Ishikawa (cell line): Measurements from ENCODE around the gene ZNF319.

Source experiments
- CEBPB ChIP-seq: IDR thresholded peaks from 2 replicates; pipeline ENCODE4 v1.6.1; 2012
- CREB1 ChIP-seq: IDR thresholded peaks from 2 replicates; pipeline ENCODE4 v1.6.1; 2012; ENCODE audit warnings: low read depth
- EGR1 ChIP-seq: IDR thresholded peaks from 2 replicates; pipeline ENCODE4 v1.6.1; 2012
- EP300 ChIP-seq: IDR thresholded peaks from 2 replicates; pipeline ENCODE4 v1.6.1; 2012; ENCODE audit warnings: borderline replicate concordance
- FOXM1 ChIP-seq: IDR thresholded peaks from 2 replicates; pipeline ENCODE4 v1.6.1; 2012; ENCODE audit warnings: low read depth, borderline replicate concordance
- MAX ChIP-seq: IDR thresholded peaks from 2 replicates; pipeline ENCODE4 v1.6.1; 2012
- NFIC ChIP-seq: IDR thresholded peaks from 2 replicates; pipeline ENCODE4 v1.6.1; 2012
- RAD21 ChIP-seq: IDR thresholded peaks from 2 replicates; pipeline ENCODE4 v1.6.1; 2012; ENCODE audit warnings: low read depth
- REST ChIP-seq: IDR thresholded peaks from 2 replicates; pipeline ENCODE4 v1.6.1; 2012; ENCODE audit warnings: low read depth, mild to moderate bottlenecking
- TAF1 ChIP-seq: IDR thresholded peaks from 2 replicates; pipeline ENCODE4 v1.6.1; 2012; ENCODE audit warnings: low read depth, mild to moderate bottlenecking
- TCF12 ChIP-seq: IDR thresholded peaks from 2 replicates; pipeline ENCODE4 v1.6.1; 2012; ENCODE audit warnings: low read depth
- TEAD4 ChIP-seq: IDR thresholded peaks from 2 replicates; pipeline ENCODE4 v1.6.1; 2012
- USF1 ChIP-seq: IDR thresholded peaks from 2 replicates; pipeline ENCODE4 v1.6.1; 2012
- YY1 ChIP-seq: IDR thresholded peaks from 2 replicates; pipeline ENCODE4 v1.6.1; 2012; ENCODE audit warnings: low read depth
- ZBTB7A ChIP-seq: IDR thresholded peaks from 2 replicates; pipeline ENCODE4 v1.6.1; 2012; ENCODE audit warnings: low read depth

ZNF319 gene

DNA sequence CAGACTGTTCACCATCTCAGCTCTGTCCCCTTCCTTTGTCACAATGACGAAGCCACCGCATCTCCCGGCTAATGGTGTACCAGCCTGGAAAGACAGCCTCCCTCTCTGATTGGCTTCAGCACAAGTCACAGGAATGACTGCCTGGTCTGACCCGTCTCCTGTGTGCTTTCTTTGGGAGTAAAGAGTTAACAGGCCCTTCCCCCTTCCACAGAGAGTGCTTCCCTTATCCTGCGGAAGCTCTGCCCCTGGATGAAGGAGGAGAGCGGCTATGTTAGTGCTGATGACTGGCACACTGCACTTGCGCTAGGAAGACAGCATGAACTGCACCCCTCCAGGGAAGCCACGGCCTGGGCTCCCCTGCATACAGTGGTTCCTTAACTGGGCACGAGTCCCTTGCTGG is 12.0 kb upstream of the ZNF319 start:
- TF ChIP-seq TEAD4 (no peak), FOXM1 (no peak), CREB1 (no peak), EGR1 (no peak), TAF1 (no peak), RAD21 (no peak), EP300 (no peak), NFIC (no peak), CEBPB (no peak), ZBTB7A (no peak), MAX (no peak), USF1 (no peak), YY1 (no peak), REST (no peak), TCF12 (no peak)

GRCh38 chr16:58011652-58012051 is 11.2 kb upstream of the ZNF319 start:
- no peak for TF ChIP-seq YY1
- TF ChIP-seq REST = no peak
- no peak for TF ChIP-seq RAD21
- TF ChIP-seq TCF12 = no peak
- TF ChIP-seq EGR1 = no peak
- TF ChIP-seq USF1 = no peak
- TF ChIP-seq CEBPB = no peak
- TF ChIP-seq TEAD4 = no peak
- no peak for TF ChIP-seq ZBTB7A
- no peak for TF ChIP-seq EP300
- TF ChIP-seq NFIC = no peak
- TF ChIP-seq FOXM1 = no peak
- no peak for TF ChIP-seq CREB1
- TF ChIP-seq MAX = no peak
- no peak for TF ChIP-seq TAF1

DNA sequence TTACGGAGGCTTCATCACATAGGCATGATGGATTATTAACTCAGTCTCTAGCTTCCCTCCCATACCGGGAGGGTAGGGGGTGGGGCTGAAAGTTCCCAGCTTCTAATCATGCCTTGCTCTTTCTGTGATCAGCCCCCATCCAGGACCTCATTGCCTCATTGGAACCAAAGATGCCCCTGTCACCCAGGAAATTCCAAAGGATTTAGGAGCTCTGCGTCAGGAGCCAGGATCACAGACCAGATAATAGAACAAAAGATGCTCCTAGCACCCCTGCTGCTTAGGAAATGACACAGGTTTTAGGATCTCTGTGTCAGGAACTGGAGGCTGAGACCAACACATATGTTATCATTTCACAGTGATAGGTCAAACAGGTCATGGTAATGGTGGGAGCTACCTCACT is 10.4 kb upstream of the ZNF319 start:
- TF ChIP-seq TCF12 = no peak
- TF ChIP-seq RAD21 = no peak
- TF ChIP-seq CEBPB = no peak
- no peak for TF ChIP-seq MAX
- no peak for TF ChIP-seq TEAD4
- TF ChIP-seq USF1 = no peak
- no peak for TF ChIP-seq EP300
- no peak for TF ChIP-seq FOXM1
- TF ChIP-seq REST = no peak
- no peak for TF ChIP-seq ZBTB7A
- no peak for TF ChIP-seq CREB1
- no peak for TF ChIP-seq NFIC
- no peak for TF ChIP-seq TAF1
- TF ChIP-seq EGR1 = no peak
- TF ChIP-seq YY1 = no peak

DNA sequence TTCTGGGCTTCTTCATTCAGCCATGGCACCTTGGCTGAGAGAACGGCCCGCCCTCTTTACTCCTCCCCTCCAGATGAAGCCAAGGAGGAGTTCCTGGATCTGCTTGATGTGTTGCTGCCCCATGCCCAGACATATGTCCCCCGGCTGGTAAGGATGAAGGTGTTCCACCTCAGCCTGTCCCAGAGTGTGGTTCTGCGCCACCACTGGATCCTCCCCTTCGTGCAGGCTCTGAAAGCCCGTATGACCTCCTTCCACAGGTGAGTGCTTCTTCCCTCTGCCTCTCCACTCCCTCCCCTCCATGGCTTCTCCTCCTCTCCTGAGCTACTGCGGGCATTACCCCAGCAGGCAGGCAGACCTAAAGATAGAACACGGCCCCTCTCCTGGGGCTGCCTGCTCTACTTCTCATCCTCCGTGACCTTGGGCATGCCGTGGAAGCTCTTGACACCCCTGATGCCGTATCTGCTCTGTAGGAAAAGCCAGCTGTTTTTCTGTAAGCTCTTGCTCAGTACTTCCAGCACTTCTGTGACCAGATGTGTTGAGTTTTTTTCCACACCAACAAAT is 9.5 kb upstream of the ZNF319 start:
- TF ChIP-seq RAD21 (no peak), TCF12 (no peak), EP300 (no peak), USF1 (no peak), TAF1 (no peak)
